Measurements from ENCODE around the gene PDGFA.
A peak's percentile ranks its signal among the peaks of the same experiment; 100 is the strongest.

Gene PDGFA

DNA sequence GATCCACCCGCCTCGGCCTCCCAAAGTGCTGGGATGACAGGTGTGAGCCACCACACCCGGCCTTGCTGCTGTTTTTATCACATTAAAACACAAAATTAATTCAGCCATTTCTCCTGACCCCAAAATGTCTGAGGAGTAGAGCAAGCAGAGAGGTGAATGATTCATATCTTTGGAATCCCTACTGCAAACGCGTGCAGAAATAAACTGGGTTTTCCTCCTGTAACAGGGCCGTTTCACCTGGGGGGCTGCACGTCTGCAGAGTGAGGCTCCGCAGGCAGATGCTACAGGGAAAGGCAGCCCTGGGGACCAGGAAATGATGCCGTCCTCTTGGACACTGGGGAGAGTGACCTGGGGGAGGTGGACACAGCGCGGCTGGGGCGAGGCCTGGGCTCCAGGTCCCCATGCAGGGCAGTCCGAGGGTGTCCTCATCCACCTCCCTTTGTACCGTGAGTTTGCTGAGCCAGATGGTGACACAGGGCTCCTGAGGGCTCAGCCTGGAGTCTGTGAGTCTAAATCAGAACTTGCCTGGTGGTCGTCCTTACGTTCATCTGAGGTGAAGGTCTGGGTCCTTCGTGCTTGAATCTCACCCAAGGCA lies 41.9 kb downstream of the PDGFA start:
- Mint-ChIP-seq H3K4me3 (no peak overlapping the region), H3K27me3 (peaks cover 8% of the 10 kb centered on the region), H3K36me3 (ENCODE audit: low read depth) (no peaks in the 10 kb centered on the region), H3K4me1 (no peaks in the 10 kb centered on the region), H3K27ac (no peak overlapping the region), H3K9me3 (peaks cover 7% of the 10 kb centered on the region)
- DNase-seq: no peak
- no peak for ATAC-seq

DNA sequence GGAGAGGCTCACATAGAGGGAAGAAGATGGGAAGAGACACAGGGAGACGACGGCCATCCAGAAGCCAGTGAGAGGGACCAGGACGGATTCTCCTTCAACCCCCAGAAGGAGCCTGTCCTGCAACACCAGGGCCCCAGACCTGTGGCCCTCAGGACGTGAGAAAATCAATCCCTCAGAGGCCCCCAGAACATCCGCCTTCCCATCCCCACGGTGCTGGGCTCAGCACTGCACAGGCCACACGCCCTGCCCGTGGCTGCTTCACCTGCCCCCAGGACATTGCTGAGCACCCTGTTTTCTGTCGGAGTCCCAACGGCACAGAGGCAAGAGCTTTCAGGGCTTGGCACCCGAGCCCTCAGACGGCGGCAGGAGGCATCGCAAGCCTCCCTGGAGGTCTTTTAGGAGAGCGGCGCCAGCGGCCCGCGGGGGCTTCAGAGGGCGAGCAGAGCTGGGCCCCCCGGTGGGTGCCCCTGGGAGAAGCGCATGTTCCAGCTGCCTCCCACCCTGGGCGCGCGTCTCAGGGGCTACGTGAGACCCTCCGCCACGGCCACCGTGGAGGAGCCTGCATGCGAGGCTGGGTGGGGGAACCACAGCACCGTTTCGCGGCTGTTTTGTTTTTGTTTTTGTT lies 42.8 kb downstream of the PDGFA start:
- H3K36me3 Mint-ChIP-seq (ENCODE audit: low read depth): no peaks in the 10 kb centered on the region
- no peaks in the 10 kb centered on the region for H3K9me3 Mint-ChIP-seq
- DNase-seq: no peak
- H3K27me3 Mint-ChIP-seq: peaks cover under 1% of the 10 kb centered on the region
- no peak overlapping the region for H3K27ac Mint-ChIP-seq
- H3K4me3 Mint-ChIP-seq: no peak overlapping the region
- H3K4me1 Mint-ChIP-seq: peaks cover 4% of the 10 kb centered on the region
- ATAC-seq: no peak

DNA sequence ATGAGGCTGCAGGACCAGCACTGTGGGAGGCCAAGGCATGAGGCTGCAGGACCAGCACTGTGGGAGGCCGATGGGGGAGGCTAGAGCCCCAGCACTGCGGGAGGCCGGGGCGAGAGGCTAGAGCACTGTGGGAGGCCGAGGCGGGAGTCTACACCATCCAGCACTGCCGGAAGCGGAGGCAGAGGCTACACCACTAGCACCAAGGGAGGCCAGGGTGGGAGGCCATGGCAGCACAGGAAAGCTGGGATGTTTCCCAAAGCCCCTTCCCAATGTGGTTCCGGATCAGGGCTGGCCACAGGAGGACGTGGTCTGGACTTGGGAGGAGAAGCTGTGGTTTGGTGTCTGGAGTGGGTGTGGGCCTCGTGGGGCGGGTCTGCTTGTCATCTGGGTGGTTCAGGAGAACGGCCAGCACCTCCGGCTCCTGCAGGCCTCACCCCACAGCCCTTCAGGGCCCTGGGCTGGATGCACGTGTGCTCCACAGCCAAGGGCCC lies 43.6 kb downstream of the PDGFA start:
- Mint-ChIP-seq H3K9me3 (no peaks in the 10 kb centered on the region), H3K27me3 (no peaks in the 10 kb centered on the region), H3K27ac (no peak overlapping the region), H3K4me3 (no peak overlapping the region), H3K36me3 (ENCODE audit: low read depth) (no peaks in the 10 kb centered on the region), H3K4me1 (peaks cover 4% of the 10 kb centered on the region)
- DNase-seq: no peak
- no peak for ATAC-seq

DNA sequence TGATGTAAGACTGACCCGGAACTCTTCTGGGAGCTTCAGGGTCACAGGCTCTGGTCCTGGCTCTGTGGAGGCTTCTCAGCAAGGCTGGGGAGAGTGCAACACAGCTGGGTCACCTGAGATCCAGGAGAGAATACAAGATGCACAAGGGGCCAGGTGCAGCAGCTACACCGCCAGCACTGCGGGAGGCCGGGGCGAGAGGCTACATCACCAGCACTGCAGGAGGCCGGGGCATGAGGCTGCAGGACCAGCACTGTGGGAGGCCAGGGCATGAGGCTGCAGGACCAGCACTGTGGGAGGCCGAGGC lies 44.3 kb downstream of the PDGFA start:
- no peak for ATAC-seq
- H3K4me1 Mint-ChIP-seq: peaks cover 4% of the 10 kb centered on the region
- H3K36me3 Mint-ChIP-seq (ENCODE audit: low read depth): no peaks in the 10 kb centered on the region
- no peak overlapping the region for H3K27ac Mint-ChIP-seq
- no peaks in the 10 kb centered on the region for H3K9me3 Mint-ChIP-seq
- no peaks in the 10 kb centered on the region for H3K27me3 Mint-ChIP-seq
- H3K4me3 Mint-ChIP-seq: no peak overlapping the region
- DNase-seq: no peak

DNA sequence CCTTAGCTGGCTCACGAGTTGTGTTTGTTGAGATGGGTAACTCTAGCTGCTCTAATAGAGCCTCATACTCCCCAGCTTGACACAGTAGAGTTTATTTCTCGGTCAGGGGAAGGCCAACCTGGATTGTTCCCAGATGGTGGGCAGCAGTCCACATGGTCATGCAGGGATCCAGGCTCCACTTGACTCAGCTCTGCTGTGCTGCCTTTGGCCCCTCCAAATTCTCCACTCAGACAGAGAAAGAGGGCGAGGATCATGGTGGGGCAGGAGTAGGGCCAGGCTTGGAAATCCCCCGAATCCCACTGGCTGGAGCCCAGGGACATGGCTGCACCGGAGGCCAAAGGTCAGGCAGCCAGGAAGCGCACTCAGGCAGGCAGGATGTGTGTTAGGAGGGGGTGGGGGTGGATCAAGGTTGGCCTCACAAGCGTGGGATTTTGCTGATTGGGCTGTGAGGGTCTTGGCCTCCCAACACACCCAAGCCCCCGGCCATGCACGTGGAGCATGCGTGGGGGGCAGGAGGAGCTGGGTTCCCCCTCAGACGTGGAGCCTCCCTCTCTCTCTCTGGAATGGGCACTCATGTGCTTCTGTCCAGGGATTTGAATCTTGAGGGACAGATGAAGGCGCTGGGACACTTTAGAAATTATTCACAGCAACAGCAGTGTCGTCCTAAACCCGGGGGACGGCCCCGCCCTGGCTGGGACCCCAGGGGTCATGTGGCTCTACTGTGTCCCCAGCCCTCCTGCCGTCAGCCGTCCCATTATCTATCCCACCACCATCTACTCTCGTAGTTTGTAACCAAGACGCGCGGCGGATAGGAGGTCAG lies 44.8 kb downstream of the PDGFA start:
- Mint-ChIP-seq H3K27me3 (no peaks in the 10 kb centered on the region), H3K27ac (no peak overlapping the region), H3K36me3 (ENCODE audit: low read depth) (no peaks in the 10 kb centered on the region), H3K4me1 (peaks cover 5% of the 10 kb centered on the region), H3K9me3 (no peaks in the 10 kb centered on the region), H3K4me3 (no peak overlapping the region)
- no peak for DNase-seq
- ATAC-seq: no peak

DNA sequence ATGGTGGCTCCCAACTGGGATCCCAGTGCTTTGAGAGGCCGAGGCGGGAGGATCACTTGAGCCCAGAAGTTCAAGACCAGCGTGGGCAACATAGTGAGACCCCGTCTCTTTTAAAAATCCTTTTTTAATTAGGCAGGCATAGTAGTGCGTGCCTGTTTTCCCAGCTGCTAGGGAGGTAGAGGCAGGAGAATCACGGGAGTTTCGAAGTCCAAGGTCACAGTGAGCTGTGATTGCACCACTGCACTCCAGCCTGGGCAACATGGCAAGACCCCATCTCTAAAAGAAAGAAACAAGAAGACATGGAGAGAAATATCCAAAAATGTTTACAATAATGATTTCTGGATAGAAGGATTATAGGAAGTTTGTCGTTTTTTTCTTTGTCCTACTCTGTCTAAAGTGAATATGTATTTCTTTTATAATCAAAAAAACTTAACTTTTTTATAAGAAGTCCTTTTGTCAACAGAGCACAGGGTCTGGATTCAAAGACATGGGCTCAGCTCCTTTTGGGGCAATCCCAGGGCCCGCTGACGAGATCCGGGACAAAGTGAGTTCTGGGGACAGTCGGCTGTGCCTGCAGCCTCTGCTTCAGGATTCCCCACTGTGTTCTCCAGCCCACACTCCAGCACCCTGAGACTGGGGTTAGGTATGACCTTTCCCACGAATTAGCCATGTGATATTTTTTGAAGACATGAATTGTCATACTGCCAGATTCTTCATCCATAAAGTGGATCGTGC lies 45.6 kb downstream of the PDGFA start:
- Mint-ChIP-seq H3K27ac (no peak overlapping the region), H3K4me3 (no peak overlapping the region), H3K9me3 (no peaks in the 10 kb centered on the region), H3K4me1 (peaks cover 8% of the 10 kb centered on the region), H3K27me3 (no peaks in the 10 kb centered on the region), H3K36me3 (ENCODE audit: low read depth) (no peaks in the 10 kb centered on the region)
- DNase-seq (no peak), ATAC-seq (no peak)

DNA sequence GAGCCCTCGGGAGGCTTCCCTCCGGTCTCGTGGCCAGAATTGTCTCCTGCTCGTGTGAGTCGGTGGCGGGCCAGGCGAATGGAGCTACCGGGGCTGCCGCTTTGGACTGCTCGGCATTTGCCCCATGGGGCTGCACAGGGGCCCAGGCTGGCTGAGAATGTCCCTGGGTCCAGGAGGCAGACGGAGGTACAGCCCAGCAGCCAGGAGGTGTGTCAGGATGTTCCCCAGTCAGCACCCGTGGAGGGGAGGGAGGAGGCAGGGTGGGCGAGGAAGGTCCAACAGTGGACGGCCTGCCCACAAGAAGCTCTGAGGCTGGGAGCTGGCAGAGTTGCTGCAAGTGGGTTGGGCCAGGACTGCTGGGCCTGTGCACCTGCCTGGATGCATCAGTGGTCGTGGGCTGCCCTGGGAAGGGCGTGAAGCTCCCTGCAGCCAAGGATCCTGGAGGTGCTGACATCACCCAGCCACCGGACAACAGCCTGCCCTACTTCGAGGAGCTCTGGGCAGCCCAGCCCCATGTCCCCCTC lies 46.4 kb downstream of the PDGFA start:
- Mint-ChIP-seq H3K4me3 (no peak overlapping the region), H3K27ac (no peak overlapping the region), H3K36me3 (ENCODE audit: low read depth) (no peaks in the 10 kb centered on the region), H3K9me3 (peaks cover 5% of the 10 kb centered on the region), H3K27me3 (no peaks in the 10 kb centered on the region), H3K4me1 (peaks cover 12% of the 10 kb centered on the region)
- ATAC-seq (no peak), DNase-seq (no peak)

DNA sequence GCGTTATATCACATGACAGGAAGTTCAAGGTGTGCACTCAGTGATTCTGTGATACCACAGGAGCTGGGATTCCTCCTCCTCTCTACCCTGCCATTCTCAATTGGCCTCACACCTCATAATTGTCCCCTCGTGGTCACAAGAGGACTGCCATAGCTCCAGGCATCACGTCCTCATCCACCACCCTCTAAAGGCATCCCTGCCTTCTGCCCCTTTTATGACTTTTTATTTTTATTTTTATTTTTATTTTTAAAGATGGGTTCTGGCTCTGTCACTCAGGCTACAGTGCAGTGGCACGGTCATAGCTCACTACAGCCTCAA lies 47.0 kb downstream of the PDGFA start:
- Mint-ChIP-seq H3K27me3 (no peaks in the 10 kb centered on the region), H3K4me1 (peaks cover 12% of the 10 kb centered on the region), H3K27ac (no peak overlapping the region), H3K4me3 (no peak overlapping the region), H3K36me3 (ENCODE audit: low read depth) (no peaks in the 10 kb centered on the region), H3K9me3 (peaks cover 12% of the 10 kb centered on the region)
- ATAC-seq: no peak
- DNase-seq: no peak

DNA sequence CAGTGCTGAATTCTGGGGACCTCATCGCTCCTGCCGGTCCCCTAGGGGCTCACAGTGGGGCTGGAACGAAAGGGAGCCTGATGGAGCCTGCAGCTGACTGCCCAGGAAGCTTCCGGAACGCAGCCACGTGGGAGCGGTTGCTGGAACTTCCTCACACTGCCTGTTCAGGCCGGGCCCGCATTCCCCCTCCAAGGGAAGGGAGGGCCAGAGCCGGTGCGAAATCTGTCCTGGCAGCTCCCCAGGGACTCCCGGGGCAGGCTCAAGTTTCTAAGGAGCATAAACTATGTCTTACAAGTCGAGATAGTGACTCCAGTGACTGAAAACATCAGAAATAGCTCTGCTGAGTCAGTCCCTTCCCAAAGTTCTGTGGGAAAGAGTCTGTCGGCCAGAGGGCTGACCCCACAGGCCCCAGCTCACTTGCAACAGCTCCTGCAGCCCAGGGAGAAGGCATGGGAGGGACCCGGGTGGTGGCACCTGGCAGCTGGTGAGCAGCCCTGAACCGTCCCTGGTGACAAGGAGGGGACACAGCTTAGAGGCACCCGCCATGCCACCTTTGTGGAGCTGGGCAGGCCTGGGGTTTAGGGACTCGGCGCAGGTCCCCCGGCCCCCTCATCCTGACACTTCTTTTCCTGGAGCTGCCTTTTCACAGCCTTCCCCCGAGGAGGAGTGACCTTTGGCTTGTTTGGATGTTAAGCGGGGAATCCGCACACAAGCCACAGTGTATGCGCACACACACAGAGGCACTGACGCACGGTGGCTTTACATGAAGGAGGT lies 47.6 kb downstream of the PDGFA start:
- peaks cover 12% of the 10 kb centered on the region for H3K4me1 Mint-ChIP-seq
- ATAC-seq (peak; percentile 29), DNase-seq (no peak)
- no peak overlapping the region for H3K4me3 Mint-ChIP-seq
- no peaks in the 10 kb centered on the region for H3K27me3 Mint-ChIP-seq
- no peaks in the 10 kb centered on the region for H3K36me3 Mint-ChIP-seq (ENCODE audit: low read depth)
- H3K27ac Mint-ChIP-seq: no peak overlapping the region
- peaks cover 17% of the 10 kb centered on the region for H3K9me3 Mint-ChIP-seq

DNA sequence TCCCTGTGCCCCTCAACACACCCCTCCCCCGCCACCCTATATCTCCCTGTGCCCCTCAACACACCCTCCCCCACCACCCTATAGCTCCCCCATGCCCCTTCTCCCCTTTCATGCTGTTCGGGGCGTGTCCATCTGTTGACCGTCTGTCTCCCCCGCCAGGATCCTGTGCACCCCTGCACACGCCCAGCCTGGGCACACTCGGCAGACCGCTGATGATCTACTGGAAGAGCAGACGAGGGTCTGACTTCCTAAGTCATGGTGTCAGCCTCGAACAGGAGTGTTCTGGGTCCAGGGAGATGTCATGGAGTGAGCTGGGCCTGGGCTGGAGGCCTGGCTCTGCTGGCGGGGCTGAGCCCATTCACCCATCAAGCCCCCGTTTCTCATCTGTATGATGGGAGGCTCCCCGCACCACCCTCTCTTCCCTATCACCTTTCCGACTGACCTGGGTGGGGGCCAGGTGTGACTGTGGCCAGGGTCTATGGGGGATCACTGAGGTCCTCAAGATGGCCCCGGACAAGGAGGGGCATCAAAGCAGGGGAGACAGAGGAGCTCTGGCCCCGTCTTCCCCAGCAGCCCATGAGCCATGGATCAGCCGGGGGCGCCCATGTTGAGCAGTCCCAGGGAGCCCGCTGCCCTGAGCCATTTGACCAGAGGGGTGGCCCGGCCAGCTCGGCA lies 48.3 kb downstream of the PDGFA start:
- DNase-seq (no peak), ATAC-seq (no peak)
- no peaks in the 10 kb centered on the region for H3K36me3 Mint-ChIP-seq (ENCODE audit: low read depth)
- H3K4me1 Mint-ChIP-seq: peaks cover 12% of the 10 kb centered on the region
- H3K4me3 Mint-ChIP-seq: no peak overlapping the region
- H3K9me3 Mint-ChIP-seq: peaks cover 17% of the 10 kb centered on the region
- H3K27me3 Mint-ChIP-seq: no peaks in the 10 kb centered on the region
- H3K27ac Mint-ChIP-seq: no peak overlapping the region

DNA sequence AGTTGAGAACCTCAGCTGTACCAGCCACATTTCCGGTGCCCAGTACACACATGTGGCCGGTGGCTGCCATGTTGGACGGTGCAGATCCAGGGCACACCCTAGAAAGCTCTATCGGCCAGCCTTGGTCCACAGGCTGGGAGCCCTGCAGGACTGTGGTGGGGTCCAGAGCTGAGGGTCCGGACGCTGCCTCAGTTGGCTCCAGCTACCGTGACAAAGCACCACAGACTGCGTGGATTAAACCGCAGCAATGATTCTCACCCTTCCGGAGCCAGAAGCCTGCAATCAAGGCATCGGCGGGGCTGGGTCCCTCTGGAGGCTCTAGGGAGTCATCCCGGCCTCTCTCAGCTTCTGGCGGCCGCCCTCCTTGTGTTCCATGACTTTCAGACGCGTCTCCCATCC lies 50.1 kb downstream of the PDGFA start:
- H3K4me3 Mint-ChIP-seq: no peak overlapping the region
- DNase-seq: no peak
- ATAC-seq: no peak
- no peaks in the 10 kb centered on the region for H3K36me3 Mint-ChIP-seq (ENCODE audit: low read depth)
- H3K27me3 Mint-ChIP-seq: no peaks in the 10 kb centered on the region
- peaks cover 12% of the 10 kb centered on the region for H3K4me1 Mint-ChIP-seq
- H3K27ac Mint-ChIP-seq: no peak overlapping the region
- H3K9me3 Mint-ChIP-seq: peaks cover 17% of the 10 kb centered on the region

DNA sequence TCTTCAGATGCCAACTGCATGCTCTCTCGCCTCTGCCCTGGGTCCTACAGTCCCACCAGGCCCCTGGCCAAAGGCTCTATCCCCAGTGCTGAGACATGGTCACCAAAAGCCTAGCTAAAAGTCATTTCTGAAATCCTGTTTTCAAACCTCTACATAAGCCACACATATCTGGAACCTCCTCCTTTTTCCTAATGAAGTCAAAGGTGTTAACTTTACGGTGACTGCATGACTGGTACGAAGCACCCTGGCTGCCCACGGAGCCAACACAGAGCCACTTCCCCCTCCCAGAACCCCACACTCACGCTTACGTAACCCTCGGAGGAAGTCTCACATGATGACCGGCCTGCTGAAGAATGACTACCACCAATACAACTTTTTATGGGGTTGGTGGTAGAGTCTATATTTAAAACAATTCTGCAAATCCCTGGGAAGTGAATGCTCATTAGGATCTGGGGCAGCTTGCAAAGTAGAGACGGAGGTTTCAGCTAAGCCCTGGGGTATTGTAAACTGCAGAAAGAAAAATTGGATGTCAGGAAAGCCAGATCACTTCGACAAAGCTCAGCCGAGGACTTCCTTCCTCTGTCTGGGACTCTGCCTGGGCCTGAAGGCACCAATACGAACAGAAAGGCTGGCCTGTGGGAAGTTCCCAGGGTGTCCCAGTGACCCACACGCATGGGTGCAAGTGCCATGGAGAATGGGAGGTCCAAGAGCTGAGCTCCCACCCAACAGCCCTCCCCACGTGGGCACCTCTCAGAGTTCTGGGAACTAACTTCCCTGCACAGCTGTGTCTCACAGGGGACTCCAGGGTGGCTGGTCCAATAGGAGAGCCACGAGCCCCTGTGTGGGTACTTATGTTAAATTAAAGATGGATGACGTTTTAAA lies 50.7 kb downstream of the PDGFA start:
- Mint-ChIP-seq H3K4me3 (no peak overlapping the region), H3K27me3 (no peaks in the 10 kb centered on the region), H3K9me3 (peaks cover 17% of the 10 kb centered on the region), H3K4me1 (peaks cover 12% of the 10 kb centered on the region), H3K36me3 (ENCODE audit: low read depth) (no peaks in the 10 kb centered on the region), H3K27ac (no peak overlapping the region)
- no peak for DNase-seq
- peak; percentile 18 for ATAC-seq
